EH (cell line): ENCODE data around the gene RASGRF2.

Experiments used
- DNase-seq: peaks from one replicate; pipeline ENCODE4 v3.0.0-alpha.2; 2015; ENCODE audit warnings: low read depth

The RASGRF2 gene

DNA sequence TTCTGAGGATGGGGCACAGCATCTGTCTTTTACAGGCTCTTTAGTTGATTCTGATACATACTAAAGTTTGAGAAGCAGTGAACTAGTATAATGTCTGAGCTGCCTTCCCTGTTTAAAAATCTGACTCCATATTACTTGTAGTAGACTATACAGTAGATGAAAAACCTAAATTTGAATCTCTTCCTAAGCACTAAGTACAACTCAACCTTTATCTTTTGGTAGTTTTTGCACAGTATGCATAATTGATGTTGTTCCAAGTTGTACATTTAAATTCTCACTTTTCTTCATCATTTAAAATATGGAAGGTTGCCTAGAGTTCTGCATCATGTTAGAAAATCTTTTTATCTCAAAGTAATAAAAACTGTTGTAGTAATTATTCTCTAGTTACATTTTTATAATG lies 174.4 kb downstream of the RASGRF2 start:
- no peak for DNase-seq

DNA sequence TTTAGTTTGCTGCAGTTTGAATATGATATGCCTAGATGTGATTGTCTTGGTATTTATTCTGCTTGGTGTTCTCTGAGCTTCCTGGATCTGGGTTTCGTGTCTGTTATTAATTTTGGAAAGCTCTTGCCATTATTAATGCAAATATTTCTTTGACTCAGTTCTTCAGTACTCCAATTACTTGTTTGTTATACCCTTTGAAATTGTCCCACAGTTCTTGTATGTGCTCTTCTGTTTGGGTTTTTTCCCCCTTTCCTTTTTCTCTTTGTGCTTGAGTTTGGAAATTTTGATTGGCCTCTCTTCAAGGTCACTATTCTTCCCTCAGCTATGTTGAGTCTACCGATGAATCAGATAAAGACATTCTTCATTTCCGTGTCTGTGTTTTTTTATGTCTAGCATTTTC lies 176.4 kb downstream of the RASGRF2 start:
- no peak for DNase-seq

DNA sequence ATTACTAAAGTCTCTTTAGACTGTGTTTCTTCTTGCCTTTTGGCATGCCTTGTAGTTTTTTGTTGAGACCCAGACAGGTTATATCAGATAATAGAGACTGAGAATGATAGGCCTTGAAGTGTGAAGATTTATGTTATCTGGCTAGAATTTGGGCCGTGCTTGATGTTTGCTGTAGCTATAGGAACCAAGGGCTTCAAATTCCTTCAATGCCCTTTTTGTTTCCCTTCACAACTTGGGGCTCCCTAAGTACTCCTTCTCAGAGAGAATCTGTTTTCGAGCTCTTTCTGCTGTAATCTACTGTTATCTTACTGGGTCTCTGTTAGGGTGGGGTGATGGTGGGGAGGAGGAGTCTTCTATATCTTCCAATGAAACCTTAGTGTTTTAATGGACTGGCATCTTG lies 177.7 kb downstream of the RASGRF2 start:
- DNase-seq, result no peak

GRCh38 chr5:81140441-81140840 lies 180.3 kb downstream of the RASGRF2 start:
- no peak for DNase-seq

DNA sequence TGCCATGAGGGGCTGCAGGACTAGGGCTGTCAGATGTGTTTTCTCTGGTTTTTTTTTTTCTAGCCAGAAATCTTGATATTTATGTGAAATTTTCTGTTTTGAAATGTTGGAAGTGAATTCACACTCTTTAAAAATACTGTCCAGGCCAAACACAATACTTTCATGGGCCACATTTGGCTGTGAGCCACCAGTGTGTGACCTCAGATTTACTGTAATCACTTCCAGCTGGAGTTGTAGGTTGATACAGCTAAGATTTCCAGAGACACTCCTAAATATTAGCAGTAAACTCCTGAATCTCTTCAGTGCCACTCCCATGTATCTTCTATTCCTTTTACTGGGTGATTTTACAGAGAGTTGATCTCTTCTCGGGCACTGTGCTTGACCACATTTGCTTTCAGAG lies 180.8 kb downstream of the RASGRF2 start:
- peak; percentile 58 for DNase-seq

DNA sequence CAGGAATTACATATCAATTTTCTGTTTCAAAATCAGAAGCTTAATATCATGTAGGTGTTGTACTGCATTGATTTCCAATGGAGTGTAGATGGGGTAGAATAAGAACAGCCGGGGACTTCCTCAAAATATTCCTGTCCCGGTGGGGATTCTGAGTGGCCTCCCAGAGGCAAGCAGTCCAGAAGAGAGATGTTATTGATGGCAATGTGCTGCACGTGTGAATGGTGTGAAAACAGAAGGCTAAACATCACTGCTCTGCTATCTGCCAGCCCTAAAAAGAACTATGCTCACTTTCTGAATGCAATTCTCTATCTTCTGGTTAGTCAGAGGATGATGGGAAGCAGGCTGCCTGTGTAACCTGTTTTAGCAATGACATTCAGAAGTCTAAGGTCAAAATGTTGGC lies 181.9 kb downstream of the RASGRF2 start:
- no peak for DNase-seq

DNA sequence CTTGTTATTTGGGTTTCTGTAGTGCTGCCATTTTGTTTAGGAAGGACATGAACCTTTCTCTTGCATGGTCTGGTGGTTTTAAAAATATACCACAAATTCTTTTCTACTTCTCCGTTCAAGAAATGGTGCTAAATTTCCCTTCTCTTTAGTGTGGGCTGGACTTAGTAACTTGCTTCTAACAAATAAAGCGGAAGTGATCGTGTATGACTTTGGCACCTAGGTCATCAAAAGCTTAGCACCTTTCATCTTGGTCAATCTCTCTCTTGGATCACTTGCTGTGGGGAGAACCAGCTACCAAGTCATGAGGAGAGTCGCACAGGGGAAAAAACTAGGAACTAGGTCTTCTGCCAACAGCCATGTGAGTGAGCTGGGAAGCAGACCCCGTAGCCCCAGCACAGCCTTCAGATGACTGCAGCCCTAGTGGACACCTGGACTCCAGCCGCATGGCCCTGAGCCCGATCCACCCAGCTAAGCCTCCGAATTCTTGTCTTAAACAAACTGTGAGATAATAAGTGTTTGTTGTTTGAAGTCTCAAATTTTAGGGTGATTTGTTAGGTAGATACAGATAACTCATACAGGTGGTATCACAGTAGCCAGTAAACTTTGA lies 185.3 kb downstream of the RASGRF2 start:
- DNase-seq, result no peak

DNA sequence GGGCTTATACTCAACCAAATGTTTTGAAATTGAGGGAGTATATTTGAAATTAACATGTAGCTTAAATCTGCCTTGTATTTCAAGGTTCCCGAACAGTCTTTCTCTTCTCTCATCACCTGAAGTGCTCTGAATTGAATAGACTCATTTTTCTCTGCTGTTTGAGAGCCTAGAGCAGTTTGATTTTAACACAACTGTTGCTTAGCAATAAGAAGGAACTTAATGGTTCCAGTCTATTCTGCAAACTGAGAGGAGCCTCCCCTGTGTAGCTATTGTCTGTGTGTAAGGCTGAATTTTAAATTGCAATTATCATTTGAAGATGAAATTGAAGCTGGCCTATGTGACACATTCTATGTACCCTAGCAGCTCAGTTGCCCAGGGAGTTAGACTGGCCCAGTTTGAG lies 185.9 kb downstream of the RASGRF2 start:
- DNase-seq, result no peak

DNA sequence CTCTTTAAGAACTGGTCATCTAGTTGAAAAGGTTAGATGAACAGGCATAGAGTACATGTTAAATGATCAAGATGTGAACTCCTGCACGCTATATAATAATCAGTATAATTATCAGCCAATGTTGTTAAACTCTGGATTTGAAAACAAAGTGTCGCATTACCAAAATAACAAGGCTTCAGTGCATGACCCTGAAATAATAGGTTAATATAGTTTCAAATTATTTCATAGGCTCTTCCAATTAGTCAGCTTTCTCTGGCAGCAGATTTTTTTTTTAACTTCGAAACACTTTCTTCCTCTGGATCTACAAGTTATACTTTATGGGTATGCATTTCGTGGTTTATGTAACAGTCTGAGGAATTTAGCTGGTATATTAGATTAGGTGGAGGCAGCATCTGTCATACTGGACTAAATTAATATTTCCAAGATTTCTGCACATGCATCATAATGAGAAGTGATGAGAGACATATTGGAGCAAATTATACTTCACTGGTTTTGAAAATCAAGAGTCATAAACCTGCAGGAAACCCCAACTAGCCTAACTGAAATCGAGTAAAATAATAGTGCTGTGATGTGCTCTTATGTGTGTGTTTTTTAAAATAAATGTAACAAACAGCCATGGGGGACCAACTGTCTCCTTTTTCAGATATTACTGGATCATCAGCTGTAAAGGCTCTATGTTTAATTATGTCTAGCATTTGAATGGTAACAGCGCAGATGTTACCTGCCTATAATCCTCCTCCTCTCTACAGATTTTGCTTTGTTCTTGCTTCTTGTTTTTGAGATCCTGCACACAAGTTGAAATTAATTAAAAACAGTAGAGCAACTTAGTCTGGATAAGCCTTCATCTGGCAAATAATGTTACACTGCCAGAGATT lies 187.1 kb downstream of the RASGRF2 start:
- no peak for DNase-seq

- DNase-seq, result no peak
Measured at GRCh38 chr5:81147886-81148571, 187.9 kb downstream of the RASGRF2 start.

DNA sequence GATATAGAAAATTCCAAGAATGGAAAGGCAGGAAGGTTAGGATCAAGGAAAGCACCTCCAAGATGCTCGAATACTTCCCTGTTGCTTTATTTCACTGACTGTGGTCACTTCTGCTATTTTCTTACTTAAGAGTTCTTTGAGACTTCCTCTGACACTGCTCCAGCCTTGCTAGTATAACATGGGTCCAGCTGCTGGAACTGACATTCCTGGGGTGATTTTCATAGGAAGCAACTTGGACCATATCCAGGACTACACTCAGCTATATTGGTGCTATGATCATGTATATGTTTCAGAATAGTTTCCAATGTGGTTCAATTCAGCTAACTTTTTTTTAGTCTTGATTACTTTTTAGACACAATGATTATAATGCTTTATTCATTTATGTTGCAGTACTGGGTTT lies 191.4 kb downstream of the RASGRF2 start:
- DNase-seq, result peak; percentile 53

DNA sequence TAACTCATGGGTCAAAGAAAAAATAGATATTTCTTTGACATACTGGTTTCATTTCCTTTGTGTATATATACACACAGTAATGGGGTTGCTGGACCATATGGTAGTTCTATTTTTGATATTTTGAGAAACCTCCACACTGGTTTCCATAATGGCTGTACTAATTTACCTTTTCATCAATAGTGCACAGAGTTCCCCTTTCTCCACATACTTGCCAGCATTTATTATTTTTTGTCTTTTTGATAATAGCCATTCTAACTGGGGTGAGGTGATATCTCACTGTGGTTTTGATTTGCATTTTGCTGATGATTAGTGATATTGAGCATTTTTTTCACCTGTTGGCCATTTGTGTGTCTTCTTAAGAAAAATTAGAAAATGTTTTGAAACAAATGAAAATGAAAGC lies 194.6 kb downstream of the RASGRF2 start:
- no peak for DNase-seq

DNA sequence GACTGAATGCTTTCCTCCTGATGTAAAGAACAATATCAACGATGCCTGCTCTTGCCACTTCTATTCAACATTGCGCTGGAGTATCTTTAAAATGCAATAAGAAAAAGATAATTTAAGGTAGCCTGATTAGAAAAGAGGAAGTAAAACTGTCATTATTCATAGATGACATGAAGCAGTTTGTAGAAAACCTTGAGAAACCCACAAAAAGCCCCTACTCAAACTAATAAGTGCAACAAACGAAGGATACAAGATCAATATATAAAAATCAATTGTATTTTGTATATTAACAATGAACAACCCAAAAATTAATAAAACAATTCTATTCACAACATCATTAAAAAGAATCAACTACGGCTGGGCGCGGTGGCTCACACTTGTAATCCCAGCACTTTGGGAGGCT lies 196.6 kb downstream of the RASGRF2 start:
- no peak for DNase-seq

- DNase-seq, result no peak
Measured at GRCh38 chr5:81161012-81161601, 200.9 kb downstream of the RASGRF2 start.

DNA sequence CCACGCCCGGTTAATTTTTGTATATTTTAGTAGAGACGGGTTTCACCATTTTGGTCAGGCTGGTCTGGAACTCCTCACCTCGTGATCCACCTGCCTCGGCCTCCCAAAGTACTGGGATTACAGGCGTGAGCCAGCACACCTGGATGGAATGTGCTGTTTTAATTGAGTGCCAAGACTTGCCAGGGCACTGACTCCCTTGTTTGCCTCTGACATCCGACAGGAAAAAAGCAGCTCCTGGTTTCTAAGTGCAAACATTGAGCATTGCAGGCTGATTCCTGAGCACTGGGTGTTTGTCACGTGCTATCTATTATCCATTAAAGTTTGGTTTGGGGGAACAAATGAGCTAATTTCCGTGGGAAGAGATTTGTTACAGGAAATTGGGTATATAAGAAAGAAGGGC lies 202.3 kb downstream of the RASGRF2 start:
- no peak for DNase-seq

- DNase-seq, result no peak
Measured at GRCh38 chr5:81163651-81164050, 203.5 kb downstream of the RASGRF2 start.

DNA sequence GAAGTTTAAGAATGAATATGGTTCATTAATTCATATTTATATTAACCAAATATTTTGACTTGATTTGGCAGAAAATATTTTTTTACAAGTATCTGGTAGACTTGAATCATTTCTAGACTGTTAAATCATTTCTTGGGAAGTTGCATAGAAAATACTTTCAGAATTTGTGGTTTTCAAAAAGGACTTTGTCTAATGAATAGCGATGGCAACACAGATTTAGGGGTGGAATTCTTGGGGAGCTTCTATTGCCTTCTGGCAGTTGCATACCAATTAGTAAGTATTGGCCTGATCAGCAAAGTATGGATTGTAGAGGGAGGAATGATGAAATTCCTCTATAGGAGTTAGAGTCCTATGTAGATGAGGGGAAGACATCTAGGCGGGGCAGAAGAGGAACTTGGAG lies 204.3 kb downstream of the RASGRF2 start:
- no peak for DNase-seq

- peak; percentile 29 for DNase-seq
Measured at GRCh38 chr5:81164936-81165335, 204.8 kb downstream of the RASGRF2 start.

DNA sequence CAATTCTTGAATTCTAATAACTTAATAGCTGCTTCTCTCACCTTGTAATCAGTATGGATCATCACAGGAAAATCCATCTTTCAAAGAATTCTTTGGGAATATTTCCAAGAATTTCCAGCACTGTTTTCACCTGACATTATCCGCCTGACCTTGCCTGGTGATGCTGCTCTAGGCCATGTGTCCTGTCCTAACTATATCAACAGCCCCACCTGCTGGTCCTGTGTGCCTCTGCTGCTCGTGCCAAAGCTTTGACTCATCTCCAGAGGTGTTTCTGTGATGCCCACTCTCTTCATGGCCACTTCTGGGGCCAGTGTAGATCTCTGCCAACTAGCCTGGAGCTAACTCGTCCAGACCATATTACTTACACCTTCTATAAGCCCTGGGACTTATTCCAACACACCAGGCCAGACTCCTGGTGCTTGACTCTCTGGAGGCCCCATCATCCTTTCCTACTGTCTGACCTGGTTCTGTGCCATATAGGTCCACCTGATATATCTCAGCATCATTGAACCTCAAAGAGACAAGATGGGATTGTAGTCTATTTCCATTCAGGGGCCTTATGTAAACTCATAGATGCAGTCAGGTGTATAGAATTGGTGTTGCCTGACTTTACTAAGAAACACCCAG lies 205.4 kb downstream of the RASGRF2 start:
- peak; percentile 61 for DNase-seq

DNA sequence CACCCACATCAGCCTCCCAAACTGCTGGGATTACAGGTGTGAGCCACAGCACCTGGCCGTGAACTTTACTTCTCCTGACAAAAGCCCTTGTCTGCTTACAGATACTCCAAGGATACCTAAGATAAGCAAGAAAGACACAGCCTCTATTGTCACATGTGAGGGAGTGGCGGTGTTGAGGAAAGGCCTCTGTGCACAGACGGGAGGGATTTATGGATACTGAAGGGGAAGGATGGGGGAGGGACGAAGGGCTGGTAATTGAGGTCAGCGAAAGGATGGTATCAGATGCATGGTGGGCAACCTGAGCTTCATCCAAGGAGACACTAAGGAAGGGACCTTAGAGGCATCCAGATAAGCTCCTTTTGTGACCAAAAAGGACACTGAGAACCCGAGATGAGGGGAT lies 206.3 kb downstream of the RASGRF2 start:
- no peak for DNase-seq

GRCh38 chr5:81167078-81167477 lies 206.9 kb downstream of the RASGRF2 start:
- DNase-seq, result no peak

DNA sequence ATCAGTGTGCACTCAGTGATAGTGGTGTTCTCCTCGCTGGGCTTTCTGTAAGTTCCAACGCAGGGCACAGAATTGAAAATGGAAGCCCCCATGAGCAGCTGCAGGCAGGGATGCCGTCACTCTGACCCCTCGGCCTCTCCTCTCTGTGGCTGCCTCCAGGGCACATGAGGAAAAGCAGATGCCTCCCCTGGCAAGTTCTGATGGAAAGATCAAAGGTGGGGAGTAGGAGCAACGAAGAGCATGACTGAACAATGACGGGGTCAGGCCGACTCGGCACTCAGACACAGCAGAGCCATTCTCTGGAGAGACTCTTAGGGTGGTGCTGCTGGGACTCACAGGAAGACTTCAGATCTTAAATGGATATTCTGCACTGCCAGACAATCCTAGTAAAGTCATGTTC lies 207.4 kb downstream of the RASGRF2 start:
- DNase-seq, result no peak
